Measurements from ENCODE around the gene CISTR.

Gene CISTR

GRCh38 chr12:53700567-53700966 lies 51.2 kb downstream of the CISTR start:
- no peak overlapping the region for H3K27ac ChIP-seq (ENCODE audit: low read depth, low read length)
- H3K4me1 ChIP-seq (ENCODE audit: control insufficient read depth, insufficient read depth, low read length, unreplicated experiment), result no peaks in the 10 kb centered on the region
- H2AFZ ChIP-seq (ENCODE audit: low read length, unreplicated experiment), result no peak overlapping the region
- no peaks in the 10 kb centered on the region for H3K79me2 ChIP-seq (ENCODE audit: control insufficient read depth, insufficient read depth, low read length, unreplicated experiment)
- H3K4me3 ChIP-seq (ENCODE audit: low read depth, low read length), result no peak overlapping the region
- no peaks in the 10 kb centered on the region for H3K36me3 ChIP-seq (ENCODE audit: insufficient read depth, low read length)
- H3K27me3 ChIP-seq (ENCODE audit: insufficient read depth, low read length), result peaks cover 49% of the 10 kb centered on the region

- H3K79me2 ChIP-seq (ENCODE audit: control insufficient read depth, insufficient read depth, low read length, unreplicated experiment), result no peaks in the 10 kb centered on the region
- H3K4me3 ChIP-seq (ENCODE audit: low read depth, low read length), result no peak overlapping the region
- peaks cover 47% of the 10 kb centered on the region for H3K27me3 ChIP-seq (ENCODE audit: insufficient read depth, low read length)
- no peaks in the 10 kb centered on the region for H3K4me1 ChIP-seq (ENCODE audit: control insufficient read depth, insufficient read depth, low read length, unreplicated experiment)
- no peak overlapping the region for H3K27ac ChIP-seq (ENCODE audit: low read depth, low read length)
- H2AFZ ChIP-seq (ENCODE audit: low read length, unreplicated experiment), result no peak overlapping the region
- no peaks in the 10 kb centered on the region for H3K36me3 ChIP-seq (ENCODE audit: insufficient read depth, low read length)
Observed at GRCh38 chr12:53699678-53700025, 52.1 kb downstream of the CISTR start.

- Histone ChIP-seq H3K79me2 (ENCODE audit: control insufficient read depth, insufficient read depth, low read length, unreplicated experiment) (no peaks in the 10 kb centered on the region), H3K4me1 (ENCODE audit: control insufficient read depth, insufficient read depth, low read length, unreplicated experiment) (no peaks in the 10 kb centered on the region), H3K27ac (ENCODE audit: low read depth, low read length) (no peak overlapping the region), H3K27me3 (ENCODE audit: insufficient read depth, low read length) (peaks cover 43% of the 10 kb centered on the region), H3K4me3 (ENCODE audit: low read depth, low read length) (no peak overlapping the region), H2AFZ (ENCODE audit: low read length, unreplicated experiment) (no peak overlapping the region), H3K36me3 (ENCODE audit: insufficient read depth, low read length) (no peaks in the 10 kb centered on the region)
Observed at GRCh38 chr12:53698948-53699677, 52.7 kb downstream of the CISTR start.

DNA sequence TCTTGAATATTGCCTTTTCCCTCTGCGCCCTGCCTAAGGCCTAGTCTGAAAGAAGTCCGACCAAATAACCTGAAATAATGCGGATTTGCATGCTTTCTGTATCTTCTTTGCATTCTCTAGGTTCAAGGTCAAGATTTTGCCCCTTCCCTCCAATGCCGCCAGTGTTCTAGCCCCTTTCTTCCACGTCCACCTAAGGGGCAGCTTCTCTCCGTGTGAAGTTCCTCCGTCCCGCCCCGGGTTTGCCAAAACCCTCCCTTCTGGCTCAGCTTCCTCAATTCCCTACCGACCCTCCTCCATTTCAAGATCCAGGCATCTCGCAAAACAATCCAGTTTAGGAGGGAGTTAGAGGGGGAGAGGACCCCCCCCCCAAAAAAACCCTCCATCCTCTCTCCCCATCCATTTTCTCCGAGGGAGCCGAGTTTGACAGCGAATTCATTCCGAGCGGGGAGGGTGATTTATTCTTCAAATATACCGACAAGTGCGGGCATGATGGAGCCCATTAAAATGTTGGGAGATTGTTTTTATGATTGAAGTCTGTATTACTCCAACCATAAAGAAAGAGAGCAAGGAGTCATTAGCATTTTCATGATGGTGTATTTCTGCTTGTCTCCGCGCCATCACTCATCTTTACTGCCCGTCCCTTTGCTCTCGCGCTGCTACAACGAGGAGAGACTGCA lies 55.0 kb downstream of the CISTR start:
- Histone ChIP-seq H3K79me2 (ENCODE audit: control insufficient read depth, insufficient read depth, low read length, unreplicated experiment) (no peaks in the 10 kb centered on the region), H2AFZ (ENCODE audit: low read length, unreplicated experiment) (no peak overlapping the region), H3K36me3 (ENCODE audit: insufficient read depth, low read length) (no peaks in the 10 kb centered on the region), H3K27me3 (ENCODE audit: insufficient read depth, low read length) (peaks cover 29% of the 10 kb centered on the region), H3K4me1 (ENCODE audit: control insufficient read depth, insufficient read depth, low read length, unreplicated experiment) (no peaks in the 10 kb centered on the region), H3K4me3 (ENCODE audit: low read depth, low read length) (no peak overlapping the region), H3K27ac (ENCODE audit: low read depth, low read length) (no peak overlapping the region)
